Endometrial microvascular endothelial cells (primary cell): ENCODE data around the gene ARHGAP45. TPM values are rescaled to one million over a fixed set of nuclear protein-coding genes. Genes with fewer than 3 reads are reported as not detected.

Experiments
- in situ Hi-C: cut with HindIII; loops from 2 replicates; pipeline ENCODE4 v1.10.0; 2017; ENCODE audit warnings: low sequenced_read_pairs, low pct_unique_long_range_greater_than_20kb; ENCODE audit errors: inconsistent ontology term
- total RNA-seq: library from RNA; depleted of rRNA; stranded (reverse); fragments of >200 nt; gene quantifications from one replicate; pipeline ENCODE4 v1.2.3, GENCODE V29; 2015; ENCODE audit errors: inconsistent ontology term

Gene ARHGAP45
- total RNA-seq, 1 donor from 2014 or later: 14.0 TPM

DNA sequence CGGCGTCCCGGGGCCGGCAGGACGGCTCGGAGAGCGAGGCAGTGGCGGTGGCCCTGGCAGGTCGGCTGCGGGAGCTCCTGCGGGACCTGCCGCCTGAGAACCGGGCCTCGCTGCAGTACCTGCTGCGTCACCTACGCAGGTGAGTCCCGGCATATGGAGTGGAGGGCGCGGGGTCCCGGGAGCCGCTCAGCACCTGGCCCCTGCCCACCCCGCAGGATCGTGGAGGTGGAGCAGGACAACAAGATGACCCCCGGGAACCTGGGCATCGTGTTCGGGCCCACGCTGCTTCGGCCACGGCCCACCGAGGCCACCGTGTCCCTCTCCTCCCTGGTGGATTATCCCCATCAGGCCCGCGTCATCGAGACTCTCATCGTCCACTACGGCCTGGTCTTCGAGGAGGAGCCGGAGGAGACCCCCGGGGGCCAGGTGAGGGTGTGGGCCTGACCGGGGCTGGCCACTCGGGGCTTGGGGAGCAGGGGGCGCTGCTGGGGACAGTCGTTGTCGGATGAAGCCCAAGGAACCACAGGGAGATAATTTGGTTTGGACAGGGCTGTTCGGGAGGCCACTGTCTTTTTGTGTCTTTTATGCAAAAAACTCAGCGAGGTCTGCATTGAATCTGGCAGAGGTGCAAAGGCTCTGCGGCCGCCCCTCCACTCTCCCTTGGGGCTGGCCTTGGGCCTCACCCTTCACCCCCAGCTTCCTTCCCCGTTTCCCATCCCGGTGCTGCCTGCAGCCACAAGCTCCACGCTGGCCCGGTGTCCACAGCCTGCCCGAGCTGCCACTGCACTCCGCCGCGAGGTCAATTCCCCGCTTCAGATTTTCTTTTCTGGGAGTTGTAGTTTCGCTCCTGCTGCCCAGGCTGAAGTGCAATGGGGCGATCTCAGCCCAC is 16.2 kb downstream of the ARHGAP45 start:
- in situ Hi-C loops: no loop called here

DNA sequence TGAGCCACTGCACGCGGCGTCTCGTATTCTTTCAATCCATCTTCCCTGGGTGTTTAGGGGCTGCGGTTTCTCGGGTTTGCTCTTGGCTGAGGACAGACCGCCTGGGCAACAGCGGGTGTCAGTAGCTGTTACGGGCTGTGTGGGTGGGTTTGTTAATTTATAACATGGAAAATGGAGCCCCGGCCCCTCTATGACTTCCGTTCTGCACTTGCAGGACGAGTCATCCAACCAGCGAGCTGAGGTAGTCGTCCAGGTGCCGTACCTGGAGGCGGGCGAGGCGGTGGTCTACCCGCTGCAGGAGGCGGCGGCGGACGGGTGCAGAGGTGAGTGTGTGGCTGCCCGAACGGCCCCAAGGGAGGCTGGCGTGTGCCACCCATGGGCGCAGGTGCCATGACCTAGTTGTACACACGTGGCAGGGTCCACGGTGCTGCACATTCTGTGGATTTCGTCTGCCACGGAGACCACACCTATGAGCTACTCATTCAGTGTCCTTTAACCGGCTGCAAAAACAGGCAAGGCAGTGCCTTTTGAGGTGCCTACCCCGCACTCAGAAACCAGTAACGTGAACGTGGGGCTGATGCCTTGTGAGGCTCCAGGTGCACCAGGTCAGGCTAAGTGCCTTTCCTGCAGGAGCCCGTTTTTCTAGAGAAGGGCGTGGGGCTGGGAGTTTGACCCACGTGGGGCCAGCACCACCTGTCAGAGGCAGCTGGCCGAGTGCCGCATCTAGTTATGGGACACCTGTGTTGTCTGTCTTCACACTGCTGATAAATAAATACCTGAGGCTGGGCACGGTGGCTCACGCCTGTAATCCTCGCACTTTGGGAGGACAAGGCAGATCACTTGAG is 17.3 kb downstream of the ARHGAP45 start:
- in situ Hi-C loops: no loop called here

DNA sequence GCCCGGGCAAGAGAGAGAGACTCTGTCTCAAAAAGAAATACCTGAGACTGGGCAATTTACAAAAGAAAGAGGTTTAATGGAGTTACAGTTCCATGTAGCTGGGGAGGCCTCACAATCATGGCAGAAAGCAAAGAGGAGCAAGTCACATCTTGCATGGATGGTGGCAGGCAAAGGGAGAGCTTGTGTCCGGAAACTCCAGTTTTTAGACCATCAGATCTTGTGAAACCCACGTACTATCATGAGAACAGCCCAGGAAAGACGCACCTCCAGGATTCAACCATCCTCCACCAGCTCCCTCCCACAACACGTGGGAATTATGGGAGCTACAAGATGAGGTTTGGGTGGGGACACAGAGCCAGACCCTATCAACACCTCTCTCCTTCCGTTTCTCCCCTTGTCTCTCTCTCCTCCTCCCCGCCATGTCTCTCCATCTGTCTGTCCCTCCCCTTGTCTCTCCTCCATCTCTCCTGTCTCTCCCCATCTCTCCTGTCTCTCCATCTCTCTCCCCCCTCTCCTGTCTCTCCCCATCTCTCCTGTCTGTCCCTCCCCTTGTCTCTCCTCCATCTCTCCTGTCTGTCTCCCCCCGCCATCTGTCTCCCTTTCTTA is 18.2 kb downstream of the ARHGAP45 start:
- in situ Hi-C loops: no loop called here

DNA sequence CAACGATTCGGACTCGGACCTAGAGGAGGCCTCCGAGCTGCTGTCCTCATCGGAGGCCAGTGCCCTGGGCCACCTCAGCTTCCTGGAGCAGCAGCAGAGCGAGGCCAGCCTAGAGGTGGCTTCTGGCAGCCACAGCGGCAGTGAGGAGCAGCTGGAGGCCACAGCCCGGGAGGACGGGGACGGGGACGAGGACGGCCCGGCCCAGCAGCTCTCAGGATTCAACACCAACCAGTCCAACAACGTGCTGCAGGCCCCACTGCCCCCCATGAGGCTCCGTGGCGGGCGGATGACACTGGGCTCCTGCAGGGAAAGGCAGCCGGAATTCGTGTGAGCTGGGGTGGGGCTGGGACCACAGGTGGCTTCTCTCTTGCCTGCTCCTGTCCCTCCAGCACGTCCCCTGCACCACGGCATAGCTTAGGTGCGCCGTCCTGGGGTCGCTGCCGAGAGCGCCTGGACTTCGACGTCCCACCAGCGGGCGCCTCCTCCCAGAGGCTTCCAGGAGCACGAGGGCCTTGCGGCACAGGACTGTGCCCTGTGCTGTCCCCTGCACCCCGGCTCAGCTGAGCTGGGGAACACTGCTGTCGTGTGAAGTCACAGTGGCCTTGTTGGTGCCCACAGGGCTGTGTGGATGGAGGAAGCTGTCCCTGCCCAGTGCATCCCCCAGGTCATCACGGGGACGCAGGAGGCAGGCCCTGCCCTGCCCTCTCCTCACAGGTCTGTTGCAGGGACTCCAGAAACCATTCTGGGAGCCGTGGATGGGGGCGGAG is 18.9 kb downstream of the ARHGAP45 start:
- in situ Hi-C loops: no loop called here

DNA sequence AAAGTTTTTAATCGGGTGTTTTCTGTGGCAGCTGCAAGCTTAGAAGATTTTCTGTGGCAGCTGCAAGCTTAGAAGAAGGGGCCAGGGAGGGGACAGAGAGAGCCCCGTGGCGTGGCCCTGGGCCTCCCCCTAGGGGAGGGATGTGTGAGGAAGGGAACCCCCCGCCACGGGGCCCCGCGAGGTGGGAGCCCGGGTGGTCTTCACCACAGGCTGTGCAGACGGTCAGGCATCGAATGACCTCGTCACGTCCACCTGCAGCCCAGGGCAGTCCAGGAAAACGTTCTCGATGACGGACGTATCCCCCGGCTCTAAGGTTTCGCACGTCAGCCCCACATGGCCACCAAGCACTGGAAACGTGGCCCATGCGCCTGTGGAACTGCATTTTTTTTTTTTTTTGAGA is 19.6 kb downstream of the ARHGAP45 start:
- in situ Hi-C loops: no loop called here

DNA sequence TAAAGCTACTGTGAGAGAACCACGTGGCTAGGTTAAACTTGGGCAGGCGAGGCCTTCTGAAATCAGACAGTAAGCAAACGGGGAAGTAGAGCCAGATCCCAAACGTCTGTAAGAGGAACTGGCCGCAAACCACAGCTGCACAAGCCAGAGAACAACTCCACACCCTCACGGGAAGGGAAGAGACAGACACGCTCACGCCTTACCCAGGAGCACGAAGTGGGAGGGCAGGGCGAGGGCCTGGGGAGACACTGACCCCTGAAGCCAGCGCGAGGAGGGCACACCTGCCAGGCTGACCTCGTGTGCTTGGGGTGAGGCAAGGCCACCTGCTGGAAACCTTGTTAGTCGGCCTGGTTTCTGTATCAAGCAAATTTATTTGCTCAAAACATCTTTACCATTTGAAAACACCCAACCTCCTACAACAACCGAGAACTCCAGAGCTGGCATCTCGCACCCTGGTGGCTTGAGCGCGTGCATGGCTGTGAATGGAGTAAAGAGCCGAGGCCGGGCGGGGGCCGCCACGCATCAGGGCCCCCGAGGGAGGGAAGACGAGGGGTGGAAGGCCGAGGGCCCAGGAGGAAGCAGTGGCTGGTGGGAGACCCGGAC is 20.9 kb downstream of the ARHGAP45 start:
- in situ Hi-C loops: no loop called here

DNA sequence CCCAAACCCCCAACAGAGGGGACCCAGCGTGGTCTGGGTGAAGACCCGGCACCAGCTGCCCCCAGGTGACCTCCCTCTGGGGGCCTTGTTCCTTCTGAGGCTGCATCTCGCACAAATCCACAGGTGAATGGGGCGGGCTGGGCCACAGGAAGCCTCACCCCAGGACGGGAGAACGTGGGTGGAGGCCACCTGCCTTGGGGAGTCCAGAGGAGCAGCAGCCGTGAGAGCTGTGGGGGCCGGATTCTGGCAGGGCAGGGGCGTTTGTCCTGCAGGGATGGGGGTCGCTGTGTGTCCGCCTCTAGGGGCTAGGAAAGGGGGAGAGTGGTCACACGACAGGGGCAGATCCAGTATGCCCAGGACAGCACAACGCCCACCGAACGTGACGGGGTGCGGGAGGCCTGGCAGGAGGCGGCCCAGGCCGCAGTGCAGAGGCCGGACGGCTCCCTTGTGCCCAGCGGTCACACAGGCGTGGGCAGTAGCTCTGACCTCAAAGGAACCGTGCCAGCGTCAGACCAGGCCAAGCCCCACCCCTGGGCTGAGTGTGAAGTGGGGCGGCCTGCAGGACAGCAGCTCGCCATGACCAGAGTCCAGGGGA is 21.5 kb downstream of the ARHGAP45 start:
- in situ Hi-C loops: no loop called here

DNA sequence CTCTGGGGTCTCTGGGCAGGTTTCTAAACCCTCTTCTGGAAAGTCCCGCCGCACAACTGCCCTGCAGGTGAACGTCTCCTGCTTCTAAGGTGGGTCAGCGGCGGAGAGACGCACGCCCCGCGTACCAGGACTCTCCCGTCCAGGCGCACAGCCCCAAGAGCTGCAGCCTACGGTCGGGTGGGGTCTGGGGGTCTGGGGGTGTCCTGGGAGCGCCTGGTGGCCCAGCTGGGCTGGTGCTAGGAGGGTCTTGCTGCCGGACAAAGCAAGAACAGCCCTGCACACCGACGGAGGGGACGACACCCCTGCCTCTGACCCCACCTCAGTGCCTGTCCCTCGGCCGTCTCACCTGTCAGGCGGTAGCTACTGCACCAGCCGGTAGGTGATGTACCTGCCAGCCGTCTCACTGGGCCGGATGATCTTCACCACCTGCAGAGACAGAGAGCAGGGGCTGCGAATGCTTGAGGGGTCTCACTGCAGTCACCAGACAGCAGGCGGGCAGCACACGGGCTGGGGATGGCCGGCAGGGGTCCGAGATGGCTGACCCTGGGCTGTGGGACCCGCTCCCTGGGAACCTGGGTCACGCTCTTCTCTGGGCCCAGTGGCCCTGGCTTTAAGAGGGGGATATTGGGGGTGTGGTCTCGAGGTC is 22.3 kb downstream of the ARHGAP45 start:
- in situ Hi-C loops: no loop called here

DNA sequence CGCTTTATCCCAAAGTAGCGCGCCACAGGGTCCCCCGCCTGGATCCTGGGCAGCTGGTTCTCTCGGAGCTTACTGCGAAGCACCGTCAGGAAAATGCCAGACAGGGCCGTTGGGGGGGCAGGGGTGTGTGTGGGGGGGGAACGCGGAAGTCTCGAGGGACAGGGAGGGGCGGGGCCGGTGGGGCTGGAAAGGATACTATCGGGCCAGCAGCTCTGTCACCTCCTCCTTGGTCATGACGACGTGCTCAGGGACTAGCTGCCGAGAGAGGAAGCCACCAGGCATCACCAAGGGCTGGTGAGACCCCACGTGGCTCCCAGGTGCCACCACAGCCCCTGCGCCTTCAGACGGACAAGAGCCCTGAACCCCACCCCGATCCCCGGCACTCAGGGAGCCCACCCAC is 22.9 kb downstream of the ARHGAP45 start:
- in situ Hi-C loops: no loop called here

DNA sequence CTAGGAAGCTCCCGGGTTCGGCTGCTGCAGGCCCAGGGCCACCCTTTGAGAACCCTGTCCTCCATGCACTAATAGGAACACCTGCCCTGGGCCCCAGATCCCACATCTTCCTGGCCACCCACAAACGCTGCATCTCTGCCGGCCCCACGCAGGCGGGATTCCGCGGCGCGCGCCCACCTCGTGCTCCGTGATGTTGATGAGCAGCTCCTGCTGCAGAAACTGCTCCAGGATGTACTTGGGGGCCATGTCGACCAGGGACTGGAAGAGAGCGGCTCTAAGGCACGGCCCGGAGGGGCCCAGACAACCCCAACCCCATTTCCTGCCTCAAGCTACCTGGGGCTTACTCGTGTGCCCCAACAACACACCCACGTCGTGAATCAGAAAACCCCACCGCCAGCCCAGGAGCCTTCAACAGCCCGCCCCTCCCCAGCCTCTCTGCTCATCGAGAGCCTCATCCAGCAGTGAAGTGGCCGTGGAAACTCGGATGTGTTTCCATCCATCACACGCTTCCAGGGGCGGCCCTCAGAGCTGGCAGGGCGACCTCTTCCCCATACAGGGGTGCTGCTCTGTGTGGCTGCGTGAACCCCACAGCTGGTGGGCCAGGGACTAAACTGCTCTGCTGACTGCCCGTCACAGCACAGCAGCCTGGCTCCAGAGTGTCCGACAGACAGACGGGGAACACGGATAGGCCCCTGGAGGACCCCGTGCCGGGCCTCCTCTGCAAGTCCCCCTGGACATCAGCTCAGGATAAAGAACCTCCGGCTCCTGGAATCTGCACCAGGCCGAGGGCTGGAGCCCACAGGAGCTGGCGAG is 24.0 kb downstream of the ARHGAP45 start:
- in situ Hi-C loops: no loop called here

DNA sequence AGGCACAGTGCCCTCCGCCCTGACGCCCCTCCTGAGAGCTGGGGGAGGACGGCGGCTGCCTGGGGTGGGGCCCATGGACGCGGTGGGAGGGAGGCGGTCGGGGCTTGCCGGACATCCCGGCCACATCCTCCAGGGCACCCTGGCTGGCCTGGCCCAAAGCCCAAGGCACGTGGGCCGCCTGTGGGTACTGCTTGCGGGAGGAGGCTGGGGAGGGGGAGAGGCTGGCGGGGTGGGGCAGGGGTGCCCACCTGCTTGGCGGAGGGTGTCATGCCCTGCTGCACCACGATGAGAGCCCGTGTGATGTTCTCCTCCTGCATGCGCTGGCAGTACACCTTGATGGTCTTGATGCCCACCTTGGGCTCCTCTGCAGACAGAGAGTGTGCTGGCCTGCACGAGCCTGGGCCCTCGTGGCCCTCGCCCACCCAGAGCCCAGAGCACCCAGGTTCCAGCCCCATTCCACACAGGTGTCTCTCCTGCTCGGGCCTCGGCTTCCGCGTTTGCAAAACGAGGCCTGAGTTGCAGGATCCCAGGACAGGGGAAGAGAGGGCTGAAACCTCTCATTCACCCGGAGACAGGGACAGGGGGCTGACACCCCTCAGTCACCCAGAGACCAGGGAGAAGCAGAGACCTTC is 24.7 kb downstream of the ARHGAP45 start:
- in situ Hi-C loops: no loop called here

DNA sequence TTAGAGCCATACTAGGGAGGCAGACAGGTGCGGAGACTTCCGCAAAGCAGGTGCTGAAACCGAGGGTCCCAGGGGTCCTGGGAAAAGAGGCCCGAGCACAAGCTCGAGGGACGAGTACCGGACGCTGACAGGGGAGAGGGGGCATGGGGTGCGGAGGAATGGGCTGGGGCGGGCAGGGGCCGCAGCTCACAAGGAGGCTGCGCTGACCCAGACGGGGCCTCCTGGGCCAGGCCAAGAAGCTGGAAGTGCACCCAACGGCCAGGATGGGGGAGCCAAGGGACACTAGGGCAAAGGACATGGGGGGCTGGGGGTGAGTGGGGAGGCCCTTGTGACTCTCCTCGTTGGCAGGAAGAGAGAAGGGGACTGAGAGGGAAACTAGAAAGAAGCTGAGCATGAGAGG is 26.4 kb downstream of the ARHGAP45 start:
- in situ Hi-C loops: no loop called here

DNA sequence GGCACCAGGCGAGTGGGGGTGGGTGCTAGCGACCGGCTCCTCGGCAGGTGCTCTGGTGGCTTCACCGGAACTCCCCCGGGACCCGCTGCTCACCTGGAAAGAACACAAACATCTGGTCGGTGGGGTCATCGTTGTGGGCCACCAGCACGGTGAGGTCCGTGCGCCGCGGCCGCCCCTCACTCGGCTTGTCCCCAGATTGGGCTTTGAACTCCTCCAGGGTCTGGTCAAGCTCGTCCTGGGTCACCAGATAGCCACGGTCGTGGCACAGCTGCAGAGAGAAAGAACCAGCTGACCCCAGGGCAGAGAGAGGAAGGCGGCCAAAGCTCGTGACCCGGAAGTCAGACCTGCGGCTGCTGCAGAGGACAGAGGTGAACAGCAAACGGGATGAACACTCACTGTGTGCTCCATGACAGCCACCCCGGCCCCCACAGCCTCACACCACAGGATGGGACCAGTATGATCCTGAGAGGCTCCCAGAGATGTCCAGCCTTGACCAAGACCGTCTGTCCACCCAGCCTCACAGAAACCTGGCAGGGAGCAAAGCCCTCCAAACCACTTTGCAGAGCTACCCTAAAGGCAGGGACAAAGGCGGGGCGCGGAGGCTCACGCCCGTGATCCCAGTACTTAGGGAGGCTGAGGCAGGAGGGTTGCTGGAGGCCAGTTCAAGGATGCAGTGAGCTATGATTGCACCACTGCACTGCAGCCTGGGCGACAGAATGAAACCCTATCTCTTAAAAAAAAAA is 27.0 kb downstream of the ARHGAP45 start:
- in situ Hi-C loops: no loop called here

DNA sequence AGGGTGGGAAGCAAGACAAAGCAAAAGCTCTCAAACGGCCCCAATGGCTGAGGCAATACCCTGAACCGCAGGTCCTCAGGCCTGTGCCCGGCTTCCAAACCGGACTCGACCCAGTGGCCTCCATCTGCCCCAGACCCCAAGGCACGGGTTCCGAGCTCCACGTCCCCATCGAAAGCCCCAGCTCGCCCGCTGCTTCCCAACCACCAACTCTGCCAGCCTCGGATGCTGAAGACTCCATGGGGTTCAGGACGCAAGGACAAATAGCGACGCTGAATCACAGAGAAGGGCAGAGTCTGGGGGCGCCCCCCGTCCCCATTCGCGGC is 27.6 kb downstream of the ARHGAP45 start:
- in situ Hi-C loops: no loop called here

DNA sequence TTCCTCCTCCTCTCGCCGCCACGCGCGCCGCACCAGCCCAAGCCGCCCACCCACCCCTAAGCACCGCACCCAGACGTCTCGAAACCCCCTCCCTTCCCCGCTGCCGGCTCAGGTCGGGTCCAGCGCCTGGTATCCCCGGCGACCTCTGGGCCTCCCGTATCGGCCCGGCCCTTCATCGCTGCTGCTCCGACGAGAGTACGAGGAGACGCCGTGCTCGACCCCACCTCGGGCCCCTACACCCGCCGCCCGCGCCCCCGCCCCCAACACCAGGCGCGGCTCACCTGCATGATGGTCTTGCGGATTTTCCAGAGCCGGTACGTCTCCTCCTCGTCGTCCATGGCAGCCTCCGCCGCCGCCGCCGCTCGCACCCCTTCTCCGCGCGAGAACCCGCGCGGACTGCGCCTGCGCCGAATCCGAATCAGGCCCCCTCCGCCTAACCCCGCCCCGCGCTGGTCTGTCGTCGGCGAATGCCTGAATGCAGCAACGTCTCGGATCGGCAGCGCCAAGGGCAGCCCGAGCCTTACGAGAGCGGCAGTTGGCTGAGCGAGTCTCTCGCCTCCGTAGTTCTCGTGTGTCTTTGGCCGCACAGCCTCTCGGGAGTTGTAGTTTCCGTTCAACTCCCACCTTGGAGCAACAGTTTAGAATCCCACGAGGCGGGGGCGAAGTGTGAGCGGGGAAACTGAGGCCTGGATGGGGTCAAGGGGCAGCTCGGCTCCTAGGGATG is 28.2 kb downstream of the ARHGAP45 start, which contains the start of gene POLR2E:
Gene POLR2E (minus strand): TSS at position 398 of the 724 bp plus-strand sequence. CDS start 60 bp downstream, at position 338.
- in situ Hi-C loops: no loop called here
